GM19463 (cell line): ENCODE results near the gene TMEM39B.
"Not testable (repeated sequence)": the region's sequence is repeated elsewhere in the genome, so short reads cannot be mapped to it uniquely, and the experiment has no call there.

Source experiments
- ATAC-seq: cut with Tn5 transposase; IDR thresholded peaks from one replicate; pipeline ENCODE4 v1.9.1; 2021; ENCODE audit warnings: mild to moderate bottlenecking, moderate library complexity; ENCODE audit not compliant: unreplicated experiment

Gene TMEM39B

DNA sequence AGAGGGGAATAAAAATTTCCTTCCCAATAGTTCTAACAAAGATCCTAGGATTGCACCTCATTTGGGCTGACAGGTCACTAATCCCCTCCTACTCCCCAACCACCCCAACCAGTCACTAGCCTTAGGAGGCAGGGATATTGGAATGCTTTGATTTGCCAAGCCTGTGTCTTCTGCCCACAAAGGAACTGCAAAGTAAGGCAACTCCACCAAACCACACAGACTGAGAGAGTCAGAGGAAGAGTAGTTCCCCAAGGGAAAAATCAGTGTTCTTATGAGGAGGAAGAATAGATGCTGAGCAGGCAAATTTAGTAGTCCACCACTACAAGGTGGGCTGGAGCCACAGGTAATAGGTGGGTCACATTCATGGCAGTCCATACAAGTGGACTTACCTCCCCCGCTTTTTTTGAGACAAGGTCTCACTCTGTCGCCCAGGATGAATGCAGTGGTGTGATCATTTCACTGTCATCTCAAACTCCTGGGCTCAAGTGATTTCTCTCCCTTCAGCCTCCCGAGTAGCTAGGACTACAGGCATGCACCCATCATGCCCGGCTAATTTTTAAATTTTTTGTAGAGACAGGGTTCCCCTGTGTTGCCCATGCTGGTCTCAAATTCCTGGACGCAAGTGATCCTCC is 3.7 kb upstream of the TMEM39B start:
- no peak for ATAC-seq

DNA sequence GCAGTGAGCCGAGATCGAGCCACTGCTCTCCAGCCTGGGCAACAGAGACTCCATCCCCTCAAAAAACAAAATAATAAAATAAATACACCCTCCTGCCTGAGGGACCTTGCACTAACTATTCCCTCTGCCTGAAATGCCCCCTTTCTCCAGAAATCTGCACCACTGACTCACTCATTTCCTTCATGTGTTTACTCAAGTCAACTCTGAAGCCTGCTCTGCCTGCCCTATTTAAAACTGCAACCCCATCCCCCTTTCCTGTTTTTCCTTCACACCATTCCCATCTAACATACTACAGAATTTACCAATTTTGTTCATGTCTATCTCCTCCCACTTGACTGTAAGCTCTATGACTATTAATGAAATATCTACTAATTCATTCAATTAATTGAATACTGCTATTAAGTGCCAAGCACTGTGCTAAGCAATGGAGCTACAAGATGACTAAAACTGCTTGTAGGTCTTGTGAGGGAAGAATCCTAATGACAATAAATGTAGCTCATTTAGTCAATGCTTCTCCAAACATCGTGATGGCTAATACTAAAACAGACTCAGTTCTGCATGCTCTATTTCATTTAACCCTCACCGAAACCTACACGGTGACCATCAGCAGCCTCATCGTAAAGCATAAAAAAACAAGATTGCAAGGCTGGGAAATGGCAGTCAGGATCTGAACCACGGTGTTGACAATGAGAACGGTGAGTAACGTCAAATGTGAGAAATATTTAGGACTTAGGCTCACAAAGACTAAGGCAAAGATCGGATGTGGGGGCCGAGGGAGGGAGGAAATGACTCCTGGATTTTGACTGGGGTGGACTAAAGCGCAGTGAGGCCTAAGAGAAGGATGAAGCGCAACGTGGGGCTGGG is 749 bp upstream of the TMEM39B start:
- ATAC-seq: no peak

DNA sequence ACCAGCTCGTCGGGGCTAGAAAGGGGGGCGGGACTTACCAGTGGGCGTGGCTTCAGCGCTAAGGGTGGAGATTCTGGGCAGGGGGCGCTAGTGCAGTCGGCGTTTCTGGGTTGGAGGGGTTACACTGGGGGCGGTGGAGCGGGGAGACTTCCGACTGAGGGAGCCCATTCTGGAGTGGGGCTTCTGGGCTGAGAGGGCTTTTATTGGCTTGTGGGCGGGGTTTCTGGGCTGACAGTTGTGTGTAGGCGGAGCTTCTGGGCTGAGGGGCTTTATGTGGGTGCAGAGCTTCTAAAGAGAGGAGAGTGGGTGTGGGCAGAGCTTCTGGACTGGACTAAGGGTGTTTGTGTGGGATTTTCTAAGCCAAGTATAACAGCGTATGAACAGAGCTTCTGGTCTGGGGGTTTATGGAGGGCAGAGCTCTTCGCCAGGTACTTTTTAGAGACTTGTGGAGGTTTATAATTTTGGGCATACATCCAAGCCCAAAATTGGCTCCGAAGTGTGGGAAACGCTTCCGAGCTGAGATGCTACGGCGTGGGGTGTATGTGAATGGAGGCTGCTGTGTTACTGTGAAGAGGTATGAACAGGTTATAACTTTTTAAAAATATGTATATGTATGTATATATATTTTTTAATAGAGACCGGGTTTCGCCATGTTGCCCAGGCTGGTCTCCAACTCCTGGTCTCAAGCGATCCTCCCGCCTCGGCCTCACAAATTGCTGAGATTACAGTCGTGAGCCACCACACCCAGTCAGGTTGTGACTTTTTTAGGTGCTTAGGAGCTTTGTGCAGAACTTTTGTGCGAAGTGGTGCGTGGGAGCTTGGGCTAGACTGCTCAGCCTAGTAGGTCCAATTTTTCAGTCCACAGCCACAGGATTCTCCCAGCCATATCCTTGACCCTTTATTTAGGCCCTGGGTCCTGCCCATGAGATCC is 825 bp downstream of the TMEM39B start:
- ATAC-seq: peak; percentile 10

DNA sequence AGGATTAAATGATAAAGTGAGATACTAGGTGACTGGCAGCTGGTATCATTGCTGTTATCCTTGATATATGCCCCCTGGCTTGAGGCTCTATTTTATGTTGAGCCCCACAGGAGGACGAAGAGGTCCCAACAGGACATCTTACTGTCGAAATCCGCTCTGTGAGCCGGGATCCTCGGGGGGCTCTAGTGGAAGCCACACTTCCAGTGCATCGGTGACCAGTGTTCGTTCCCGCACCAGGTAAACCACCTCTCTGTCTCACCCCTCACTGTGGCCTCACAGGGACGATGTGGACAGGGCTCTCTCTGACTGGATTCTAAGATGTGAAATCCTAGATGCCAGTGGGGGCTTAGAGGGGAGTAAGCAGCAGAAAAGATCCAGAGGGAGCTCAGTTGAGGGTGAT is 2.1 kb downstream of the TMEM39B start:
- no peak for ATAC-seq

DNA sequence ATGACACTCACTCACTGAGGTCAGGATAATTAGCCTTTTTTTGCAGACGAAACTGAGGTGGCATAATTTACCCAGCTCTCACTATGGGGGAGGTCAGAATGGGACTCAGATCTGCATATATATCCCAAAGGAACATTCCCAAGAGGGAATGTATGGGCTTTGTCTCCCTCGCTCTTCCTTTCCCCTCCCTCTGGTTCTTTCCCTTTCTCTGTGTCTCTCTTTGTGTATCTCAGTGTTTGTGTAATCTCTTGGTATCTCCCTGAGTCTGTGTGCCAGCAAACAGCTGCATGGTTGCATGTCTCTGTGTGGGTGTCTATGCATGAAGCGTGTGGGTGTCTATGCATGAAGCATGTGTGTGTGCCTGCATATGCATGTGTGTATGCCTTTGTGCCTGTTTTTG is 4.7 kb downstream of the TMEM39B start:
- ATAC-seq: no peak

DNA sequence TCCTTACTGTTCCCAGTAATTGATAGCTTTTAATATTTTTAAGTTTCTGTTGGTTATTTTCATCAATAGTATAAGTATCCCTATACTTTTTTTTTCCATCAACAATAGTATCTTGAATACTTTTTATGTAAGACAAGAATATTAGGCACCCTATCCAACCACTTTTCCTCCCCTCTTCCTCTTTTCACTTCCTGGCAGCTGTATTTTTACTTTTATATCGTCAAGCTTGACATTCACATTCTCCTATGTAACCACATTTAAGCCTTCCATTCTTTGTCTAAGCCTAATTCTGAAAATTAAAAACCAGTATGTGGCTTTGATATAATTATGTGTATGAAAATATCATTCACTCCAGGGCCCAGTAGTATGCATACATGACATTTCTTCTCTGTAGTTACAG is 9.3 kb downstream of the TMEM39B start:
- no peak for ATAC-seq

DNA sequence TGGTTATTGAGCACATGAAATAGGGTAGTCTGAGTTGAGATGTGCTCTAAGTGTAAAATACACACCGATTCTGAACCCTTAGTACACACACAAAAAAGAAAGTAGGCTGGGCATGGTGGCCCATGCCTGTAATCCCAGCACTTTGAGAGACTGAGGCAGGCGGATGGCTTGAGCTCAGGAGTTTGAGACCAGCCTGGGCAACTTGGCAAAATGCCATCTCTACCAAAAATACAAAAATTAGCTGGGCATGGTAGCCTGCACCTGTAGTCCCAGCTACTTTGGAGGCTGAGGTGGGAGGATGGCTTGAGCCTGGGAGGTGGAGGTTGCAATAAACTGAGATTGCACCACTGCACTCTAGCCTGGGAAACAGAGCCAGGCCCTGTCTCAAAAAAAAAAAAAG is 13.6 kb downstream of the TMEM39B start:
- not testable (repeated sequence) for ATAC-seq

DNA sequence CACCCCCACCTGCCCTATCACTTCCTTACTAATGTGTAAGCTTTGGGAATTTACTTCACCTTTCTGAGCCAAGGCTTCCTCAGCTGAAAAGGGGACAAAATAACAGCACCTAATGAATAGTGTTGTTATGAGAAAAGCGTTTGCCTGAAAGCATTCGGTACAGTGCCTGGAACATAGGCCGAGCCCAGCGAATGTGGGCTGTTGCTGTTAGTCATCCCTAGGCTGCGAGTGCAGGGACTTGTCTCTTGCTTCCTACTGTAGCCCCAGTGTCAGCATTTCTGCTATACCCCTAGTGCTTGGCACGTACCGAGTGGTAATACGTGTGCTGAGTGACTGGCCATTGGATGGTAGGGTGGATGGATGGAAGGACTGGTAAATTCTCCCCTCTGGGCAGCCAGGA is 18.4 kb downstream of the TMEM39B start:
- no peak for ATAC-seq

DNA sequence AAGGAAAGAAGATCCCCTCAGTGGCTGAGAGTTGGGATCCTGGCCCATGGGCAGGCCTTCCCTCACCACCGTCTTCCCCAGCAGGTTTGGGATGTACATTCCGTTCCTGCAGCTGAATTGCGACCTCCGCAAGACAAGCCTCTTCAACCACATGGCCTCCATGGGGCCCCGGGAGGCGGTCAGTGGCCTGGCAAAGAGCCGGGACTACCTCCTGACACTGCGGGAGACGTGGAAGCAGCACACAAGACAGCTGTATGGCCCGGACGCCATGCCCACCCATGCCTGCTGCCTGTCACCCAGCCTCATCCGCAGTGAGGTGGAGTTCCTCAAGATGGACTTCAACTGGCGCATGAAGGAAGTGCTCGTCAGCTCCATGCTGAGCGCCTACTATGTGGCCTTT is 18.9 kb downstream of the TMEM39B start:
- no peak for ATAC-seq

DNA sequence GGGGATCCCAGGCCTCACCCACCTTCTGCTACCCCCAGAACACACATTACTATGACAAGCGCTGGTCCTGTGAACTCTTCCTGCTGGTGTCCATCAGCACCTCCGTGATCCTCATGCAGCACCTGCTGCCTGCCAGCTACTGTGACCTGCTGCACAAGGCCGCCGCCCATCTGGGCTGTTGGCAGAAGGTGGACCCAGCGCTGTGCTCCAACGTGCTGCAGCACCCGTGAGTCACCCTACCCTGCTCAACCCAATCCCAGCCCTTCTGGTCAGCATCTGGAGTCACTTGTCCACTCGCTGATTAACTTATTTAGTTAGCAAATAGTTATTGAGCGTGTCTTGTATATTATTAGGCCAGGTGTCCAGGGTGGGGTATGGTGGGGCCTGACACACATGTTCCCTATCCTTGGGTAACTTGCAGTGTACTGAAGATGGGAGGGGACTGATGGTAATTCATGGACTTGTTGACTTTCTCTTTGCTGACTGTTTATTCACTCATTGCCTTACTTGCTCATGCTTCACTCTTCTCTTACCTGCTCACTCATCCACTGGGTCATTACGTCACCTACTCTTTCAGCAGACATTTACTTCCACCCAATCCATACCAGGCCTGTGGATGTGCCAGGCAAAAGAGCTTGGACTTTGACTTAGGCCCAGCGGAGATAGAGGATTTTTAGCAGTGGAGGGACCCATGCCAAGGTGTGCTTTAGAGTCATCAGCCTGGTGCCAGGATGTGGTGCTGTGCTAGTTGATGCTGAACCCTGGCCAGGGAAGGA is 22.2 kb downstream of the TMEM39B start:
- ATAC-seq: no peak

DNA sequence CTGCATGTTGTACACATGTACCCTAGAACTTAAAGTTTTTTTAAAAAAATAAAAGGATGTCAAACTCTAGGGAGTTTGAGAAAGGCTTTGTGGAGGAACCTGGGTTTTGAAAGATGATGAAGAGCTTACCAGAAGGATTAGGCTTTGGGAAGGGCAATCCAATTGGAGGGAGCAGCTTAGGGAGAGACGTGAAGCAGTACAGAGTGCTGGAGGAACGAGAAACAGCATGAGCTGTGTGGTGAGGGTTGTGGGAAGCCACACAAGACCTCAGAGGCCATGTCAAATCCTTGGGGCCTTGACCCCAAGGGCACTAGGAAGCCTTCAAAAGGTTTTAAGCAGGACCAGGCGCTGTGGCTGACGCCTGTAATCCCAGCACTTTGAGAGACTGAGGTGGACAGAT is 26.7 kb downstream of the TMEM39B start:
- no peak for ATAC-seq

DNA sequence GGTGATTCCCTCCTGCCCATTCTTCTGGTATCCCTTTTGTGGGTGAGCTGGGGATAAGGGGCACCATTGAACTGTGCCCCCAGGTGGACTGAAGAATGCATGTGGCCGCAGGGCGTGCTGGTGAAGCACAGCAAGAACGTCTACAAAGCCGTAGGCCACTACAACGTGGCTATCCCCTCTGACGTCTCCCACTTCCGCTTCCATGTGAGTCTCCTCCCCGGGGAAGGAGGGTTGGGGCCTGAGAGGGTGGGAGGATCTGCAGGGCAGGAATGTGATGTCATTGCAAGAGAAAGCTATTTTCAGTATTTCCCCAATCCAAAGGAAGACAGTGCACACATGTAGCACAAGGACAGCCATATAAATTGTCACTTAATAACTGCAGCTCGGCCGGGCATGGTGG is 27.6 kb downstream of the TMEM39B start:
- ATAC-seq: no peak

DNA sequence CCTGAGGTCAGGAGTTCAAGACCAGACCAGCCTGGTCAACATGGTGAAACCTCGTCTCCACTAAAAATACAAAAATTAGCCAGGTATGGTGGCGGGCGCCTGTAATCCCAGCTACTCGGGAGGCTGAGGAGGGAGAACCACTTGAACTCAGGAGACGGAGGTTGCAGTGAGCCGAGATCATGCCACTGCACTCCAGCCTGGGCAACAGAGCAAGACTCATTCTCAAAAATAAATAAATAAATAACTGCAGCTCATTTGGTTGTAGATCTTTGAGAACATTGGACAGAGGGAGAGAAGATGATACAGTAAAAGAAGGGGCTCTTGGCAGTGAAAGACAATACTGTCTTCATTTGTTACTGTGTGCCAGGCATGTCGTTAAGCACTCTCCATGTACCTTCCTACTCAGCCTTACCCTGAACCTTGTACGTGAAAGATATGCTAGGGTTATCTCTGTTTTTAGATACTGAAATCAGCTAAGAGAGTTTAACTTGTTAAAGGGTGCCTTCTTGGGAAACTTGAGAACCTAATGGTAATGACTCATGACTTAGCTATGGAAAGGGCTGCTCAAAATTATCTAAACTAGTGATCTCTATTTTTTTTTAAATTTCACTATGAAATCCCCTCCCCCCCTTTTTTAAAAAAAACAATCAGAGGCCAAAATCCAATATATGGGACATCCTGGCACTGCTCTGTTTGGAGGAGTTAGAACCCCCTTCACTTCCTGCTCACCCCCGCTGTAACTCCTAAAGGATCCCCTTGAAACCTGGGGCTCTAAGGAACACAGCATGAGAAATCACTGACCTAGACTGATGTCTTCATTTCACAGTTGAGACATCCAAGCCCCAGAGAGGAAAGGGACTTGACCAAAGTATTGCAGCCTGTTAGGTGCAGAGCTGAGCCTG is 28.3 kb downstream of the TMEM39B start:
- no peak for ATAC-seq

DNA sequence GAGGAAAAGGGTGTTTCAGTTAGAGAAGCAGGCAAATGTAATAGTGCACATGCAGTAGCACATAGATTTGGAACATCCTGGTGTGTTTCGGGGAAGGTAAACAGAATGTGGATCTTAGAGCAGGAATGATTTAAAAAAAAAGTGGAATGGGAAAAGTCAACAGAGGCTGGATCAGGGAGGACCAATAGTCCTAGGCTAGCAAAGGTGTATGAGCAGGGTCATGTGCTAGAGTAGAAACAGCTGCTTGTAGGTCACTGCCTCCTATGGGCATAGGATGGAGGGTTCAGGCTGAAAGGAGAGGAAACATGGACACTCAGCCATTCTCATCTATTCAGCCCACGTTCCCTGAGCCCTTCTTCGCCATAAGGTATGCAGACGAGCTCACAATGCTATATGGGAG is 31.4 kb downstream of the TMEM39B start:
- ATAC-seq: no peak

DNA sequence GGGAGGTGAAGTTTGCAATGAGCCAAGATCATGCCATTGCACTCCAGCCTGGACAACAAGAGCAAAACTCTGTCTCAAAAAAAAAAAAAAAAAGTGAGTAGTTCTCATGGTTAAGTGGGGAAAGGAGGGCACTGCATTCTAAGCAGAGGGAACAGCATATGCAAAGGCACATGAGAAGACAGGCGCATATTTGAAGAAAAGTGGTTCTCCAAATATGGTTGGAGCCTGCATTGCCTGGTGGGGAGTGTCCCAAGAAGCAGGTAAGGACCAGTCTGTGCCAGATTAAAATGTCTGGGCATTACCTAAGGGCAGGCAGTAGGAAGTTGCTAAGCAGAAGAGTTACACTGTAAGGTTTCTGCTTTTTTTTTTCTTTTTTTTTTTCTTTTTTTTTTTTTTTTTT is 32.6 kb downstream of the TMEM39B start:
- ATAC-seq: no peak

DNA sequence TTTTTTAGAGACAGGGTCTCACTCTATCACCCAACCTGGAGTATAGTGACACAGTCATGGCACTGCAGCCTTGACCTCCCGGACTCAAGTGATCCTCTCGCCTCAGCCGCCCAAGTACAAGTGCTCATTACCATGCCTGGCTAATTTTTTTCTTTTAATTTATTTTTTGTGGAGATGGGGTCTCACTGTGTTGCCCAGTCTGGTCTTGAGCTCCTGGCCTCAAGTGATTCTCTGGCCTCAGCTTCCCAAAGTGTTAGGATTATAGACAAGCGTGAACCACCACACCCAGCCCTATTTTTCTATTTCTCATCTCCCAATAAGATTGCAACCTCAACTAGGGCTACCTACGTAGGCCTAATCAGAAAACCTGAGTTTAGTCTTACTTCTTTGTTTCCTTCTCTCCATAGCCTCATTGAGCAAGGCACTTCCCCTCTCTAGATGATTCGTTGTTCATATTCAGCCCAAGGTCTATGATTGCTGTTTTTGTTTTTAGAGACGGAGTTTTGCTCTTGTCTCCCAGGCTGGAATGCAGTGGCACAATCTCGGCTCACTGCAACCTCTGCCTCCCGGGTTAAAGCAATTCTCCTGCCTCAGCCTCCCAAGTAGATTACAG is 34.0 kb downstream of the TMEM39B start:
- no peak for ATAC-seq

DNA sequence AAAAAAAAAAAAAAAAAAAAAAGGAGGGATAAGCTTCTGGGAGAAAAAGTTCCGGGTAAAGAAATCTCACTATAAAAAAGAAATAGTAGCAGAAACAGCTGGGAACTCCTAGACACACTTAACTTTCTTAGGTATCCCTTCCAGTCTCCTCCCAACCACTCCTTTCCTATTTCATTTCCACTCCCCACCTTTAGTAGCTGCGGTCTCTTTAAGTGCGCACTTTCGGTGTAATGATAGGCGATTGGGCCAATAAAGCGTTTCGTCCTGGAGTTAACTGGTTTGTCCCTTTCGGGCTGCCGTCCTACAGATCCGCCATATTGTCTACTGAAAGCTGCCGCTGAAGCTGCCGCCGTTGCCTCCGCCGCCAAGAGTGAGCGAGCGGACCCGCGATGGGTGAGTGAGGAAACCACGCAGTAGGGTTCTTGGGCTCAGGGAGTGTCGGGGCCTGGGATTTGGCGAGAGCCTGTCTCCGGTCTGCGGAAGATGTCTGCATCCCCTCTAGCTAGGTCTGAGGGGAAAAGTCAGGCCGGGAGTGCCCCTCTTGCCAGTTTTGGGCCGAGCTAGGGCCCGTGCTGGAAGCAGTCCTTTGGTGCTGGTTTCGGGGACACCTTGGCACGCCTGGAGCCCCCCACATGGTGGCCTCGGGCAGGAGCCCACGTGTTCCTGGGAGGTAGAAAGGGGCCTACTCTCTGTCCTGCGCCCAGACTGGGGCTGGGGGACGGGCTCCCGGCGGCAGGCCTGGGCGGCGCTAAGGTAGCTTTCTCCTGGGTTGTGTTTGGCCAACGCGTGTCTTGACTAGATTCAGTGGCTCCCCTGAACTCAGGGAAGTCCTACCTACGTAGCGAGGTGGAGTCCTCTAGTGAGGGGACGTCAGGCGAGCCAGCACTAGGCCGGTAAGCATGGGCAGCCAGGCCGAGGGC is 35.3 kb downstream of the TMEM39B start, which contains the start of gene KPNA6:
Gene KPNA6 (plus strand): TSS at position 315 of the 920 bp plus-strand sequence. CDS start 75 bp downstream, at position 390.
- no peak for ATAC-seq

DNA sequence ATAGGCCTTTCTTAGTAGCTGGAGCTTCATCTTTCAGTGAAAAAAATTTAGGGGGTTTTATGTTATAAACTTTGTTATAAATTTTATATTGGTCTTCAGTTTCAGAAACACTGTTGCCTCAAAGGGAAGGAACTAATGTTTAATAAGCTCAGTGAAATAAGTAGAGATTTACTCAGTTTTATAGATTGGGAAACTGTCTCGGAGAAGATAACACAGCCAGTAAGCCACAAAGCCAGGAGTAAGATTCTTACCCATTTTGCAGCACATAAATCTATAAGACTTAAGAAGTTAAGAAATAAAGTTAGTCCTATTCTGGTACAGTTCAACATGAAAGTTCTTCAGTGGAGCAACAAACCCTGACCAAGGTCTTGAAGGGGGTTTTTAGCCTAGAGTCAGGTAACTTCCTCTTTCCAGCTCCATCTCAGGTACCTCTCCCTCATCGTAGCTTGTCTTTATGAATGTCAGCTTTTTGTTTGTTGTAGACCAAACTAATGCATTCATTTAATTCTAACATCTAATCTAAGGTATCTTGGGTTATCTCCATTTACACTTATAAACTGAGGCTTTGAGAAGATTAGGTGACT is 38.4 kb downstream of the TMEM39B start:
- ATAC-seq: no peak
